Kidney epithelial cell (primary cell): ENCODE results near the gene FBXO39. TPM values are rescaled to one million over a fixed set of nuclear protein-coding genes. Genes with fewer than 3 reads are reported as not detected.

Experiments used
- DNase-seq: peaks from one replicate; pipeline ENCODE4 v3.0.0-alpha.2; 2010; ENCODE audit warnings: low read depth
- H3K27me3 ChIP-seq: 2 replicates; pipeline ENCODE4 v1.6.0; 2011; ENCODE audit warnings: low read length; ENCODE audit not compliant: control insufficient read depth, insufficient read depth
- H3K36me3 ChIP-seq: 2 replicates; pipeline ENCODE4 v1.5.1; 2011; ENCODE audit warnings: low read length; ENCODE audit not compliant: control insufficient read depth, insufficient read depth
- H3K4me3 ChIP-seq: 2 replicates; pipeline ENCODE4 v1.5.1; 2011; ENCODE audit warnings: low read depth, mild to moderate bottlenecking, control low read depth, low read length
- total RNA-seq: library from RNA; depleted of rRNA; stranded (reverse); fragments of >200 nt; gene quantifications from 2 replicates; pipeline ENCODE4 v1.2.3, GENCODE V29; 2015
- TF ChIP-seq, protein P1 (sequence below): IDR thresholded peaks from 2 replicates; pipeline ENCODE4 v1.5.1; 2011; ENCODE audit warnings: mild to moderate bottlenecking, moderate library complexity, low read length, control low read depth, inconsistent platforms; ENCODE audit not compliant: insufficient read depth, poor library complexity, severe bottlenecking

The FBXO39 gene
- total RNA-seq, 1 donor from 2014 or later = not detected

GRCh38 chr17:6830383-6830986 lies 54.5 kb downstream of the FBXO39 start:
- Histone ChIP-seq H3K4me3 (no peak overlapping the region), H3K36me3 (no peaks in the 10 kb centered on the region), H3K27me3 (peaks cover 22% of the 10 kb centered on the region)
- TF ChIP-seq, protein P1, sequence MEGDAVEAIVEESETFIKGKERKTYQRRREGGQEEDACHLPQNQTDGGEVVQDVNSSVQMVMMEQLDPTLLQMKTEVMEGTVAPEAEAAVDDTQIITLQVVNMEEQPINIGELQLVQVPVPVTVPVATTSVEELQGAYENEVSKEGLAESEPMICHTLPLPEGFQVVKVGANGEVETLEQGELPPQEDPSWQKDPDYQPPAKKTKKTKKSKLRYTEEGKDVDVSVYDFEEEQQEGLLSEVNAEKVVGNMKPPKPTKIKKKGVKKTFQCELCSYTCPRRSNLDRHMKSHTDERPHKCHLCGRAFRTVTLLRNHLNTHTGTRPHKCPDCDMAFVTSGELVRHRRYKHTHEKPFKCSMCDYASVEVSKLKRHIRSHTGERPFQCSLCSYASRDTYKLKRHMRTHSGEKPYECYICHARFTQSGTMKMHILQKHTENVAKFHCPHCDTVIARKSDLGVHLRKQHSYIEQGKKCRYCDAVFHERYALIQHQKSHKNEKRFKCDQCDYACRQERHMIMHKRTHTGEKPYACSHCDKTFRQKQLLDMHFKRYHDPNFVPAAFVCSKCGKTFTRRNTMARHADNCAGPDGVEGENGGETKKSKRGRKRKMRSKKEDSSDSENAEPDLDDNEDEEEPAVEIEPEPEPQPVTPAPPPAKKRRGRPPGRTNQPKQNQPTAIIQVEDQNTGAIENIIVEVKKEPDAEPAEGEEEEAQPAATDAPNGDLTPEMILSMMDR = no peak
- DNase-seq = no peak

- TF ChIP-seq, protein P1 = no peak
- H3K36me3 ChIP-seq = no peaks in the 10 kb centered on the region
- peak within 1 kb of the TSS; percentile 18 for H3K4me3 ChIP-seq
- peak; percentile 43 for DNase-seq
- peaks cover 24% of the 10 kb centered on the region for H3K27me3 ChIP-seq
Observed at GRCh38 chr17:6831661-6832263, 55.7 kb downstream of the FBXO39 start, which contains the start of gene TEKT1. TEKT1 (minus strand) TSS chr17:6831729; CDS start chr17:6830376, 1,353 bp downstream.

Other genes with a start within 250 kb of the FBXO39 start
- 1.6 and 2.2 TPM in 2 replicates for gene PITPNM3, start 219.7 kb upstream of the FBXO39 start, total RNA-seq
- gene KIAA0753, start 135.5 kb upstream of the FBXO39 start, total RNA-seq = 20.2 and 24.2 TPM in 2 replicates
- gene TXNDC17, start 135.2 kb upstream of the FBXO39 start, total RNA-seq = 193 and 245 TPM in 2 replicates
- 10.6 and 13.5 TPM in 2 replicates for gene MED31, start 124.6 kb upstream of the FBXO39 start, total RNA-seq
- 0.34 and 0.46 TPM in 2 replicates for gene C17orf100, start 124.5 kb upstream of the FBXO39 start, total RNA-seq
- 0.08 TPM in 1 of 2 replicates, not detected in the other for gene SLC13A5, start 62.8 kb upstream of the FBXO39 start, total RNA-seq
- gene XAF1, start 20.2 kb upstream of the FBXO39 start, total RNA-seq = 2.5 and 13.3 TPM in 2 replicates
- gene TEKT1, start 55.5 kb downstream of the FBXO39 start, total RNA-seq = not detected in 2 replicates
- gene ALOX12, start 219.8 kb downstream of the FBXO39 start, total RNA-seq = 1.4 and 1.7 TPM in 2 replicates
- gene RNASEK, start 236.4 kb downstream of the FBXO39 start, total RNA-seq = 375 and 389 TPM in 2 replicates
- gene BCL6B, start 246.8 kb downstream of the FBXO39 start, total RNA-seq = 0.08 TPM in 1 of 2 replicates, not detected in the other